Stimulated activated CD8-positive, alpha-beta memory T cell treated with anti-CD3 and anti-CD28 coated beads, Interleukin-12 subunit alpha, Interleukin-12 subunit beta, amount 100 ng/mL, for 24 hours (primary cell): ENCODE results near the gene TTPAL.

Experiments
- DNase-seq: peaks from one replicate; pipeline ENCODE4 v3.0.0-alpha.2; 2020; ENCODE audit errors: extremely low read depth

Gene TTPAL

DNA sequence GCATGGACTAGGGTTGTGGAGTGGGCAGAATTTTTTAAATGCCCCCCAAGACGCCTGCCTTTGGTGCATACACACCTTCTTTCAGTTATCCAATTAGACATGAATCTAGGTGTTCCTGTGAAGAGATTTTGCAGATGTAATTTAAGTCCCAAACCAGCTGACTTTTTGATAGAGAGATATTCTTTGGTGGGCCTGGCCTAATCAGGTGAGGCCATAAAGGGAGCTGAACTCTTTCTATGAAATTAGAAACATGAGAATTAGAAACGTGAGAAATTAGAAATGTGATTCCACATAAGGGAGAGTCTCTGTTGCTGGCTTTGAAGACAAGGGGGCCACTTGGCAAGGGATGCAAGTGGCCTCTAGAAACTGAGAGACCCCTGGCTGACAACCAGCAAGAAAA lies 36.4 kb upstream of the TTPAL start:
- no peak for DNase-seq

DNA sequence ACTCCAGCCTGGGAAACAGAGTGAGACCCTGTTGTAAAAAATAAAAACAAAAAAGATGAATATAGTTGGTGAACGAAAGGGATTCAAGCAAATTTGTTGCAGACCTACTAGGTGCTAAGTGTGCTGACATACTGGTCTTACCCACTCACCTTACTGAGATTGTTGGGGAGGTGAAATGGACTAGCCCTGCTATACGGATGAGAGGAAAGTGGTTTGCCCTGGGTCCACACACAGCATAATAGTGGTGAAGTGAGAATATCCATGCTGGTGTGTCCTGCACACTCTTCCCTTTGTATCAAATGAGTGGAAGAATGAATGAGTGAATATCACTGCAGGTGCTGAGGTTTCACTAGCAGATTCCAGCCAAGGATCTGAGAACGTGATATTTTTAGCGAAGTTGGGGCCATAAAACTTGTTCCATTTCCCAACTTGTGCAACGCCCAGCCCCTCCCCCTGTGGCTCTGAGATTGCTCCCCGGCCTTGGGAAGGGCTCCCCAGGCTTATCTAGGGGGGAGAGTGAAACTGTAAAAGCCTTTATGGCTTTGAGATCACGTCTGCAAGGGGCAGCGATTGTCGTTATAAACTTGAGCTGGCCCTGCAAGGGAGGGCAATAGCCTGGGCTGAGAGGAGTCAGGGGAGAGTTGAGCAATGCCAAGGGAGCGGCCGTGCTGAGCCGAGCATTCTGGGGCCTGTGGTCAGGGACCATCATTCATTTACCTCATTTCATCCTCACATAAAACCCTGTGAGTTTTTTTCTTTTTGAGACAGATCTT lies 33.2 kb upstream of the TTPAL start:
- no peak for DNase-seq

DNA sequence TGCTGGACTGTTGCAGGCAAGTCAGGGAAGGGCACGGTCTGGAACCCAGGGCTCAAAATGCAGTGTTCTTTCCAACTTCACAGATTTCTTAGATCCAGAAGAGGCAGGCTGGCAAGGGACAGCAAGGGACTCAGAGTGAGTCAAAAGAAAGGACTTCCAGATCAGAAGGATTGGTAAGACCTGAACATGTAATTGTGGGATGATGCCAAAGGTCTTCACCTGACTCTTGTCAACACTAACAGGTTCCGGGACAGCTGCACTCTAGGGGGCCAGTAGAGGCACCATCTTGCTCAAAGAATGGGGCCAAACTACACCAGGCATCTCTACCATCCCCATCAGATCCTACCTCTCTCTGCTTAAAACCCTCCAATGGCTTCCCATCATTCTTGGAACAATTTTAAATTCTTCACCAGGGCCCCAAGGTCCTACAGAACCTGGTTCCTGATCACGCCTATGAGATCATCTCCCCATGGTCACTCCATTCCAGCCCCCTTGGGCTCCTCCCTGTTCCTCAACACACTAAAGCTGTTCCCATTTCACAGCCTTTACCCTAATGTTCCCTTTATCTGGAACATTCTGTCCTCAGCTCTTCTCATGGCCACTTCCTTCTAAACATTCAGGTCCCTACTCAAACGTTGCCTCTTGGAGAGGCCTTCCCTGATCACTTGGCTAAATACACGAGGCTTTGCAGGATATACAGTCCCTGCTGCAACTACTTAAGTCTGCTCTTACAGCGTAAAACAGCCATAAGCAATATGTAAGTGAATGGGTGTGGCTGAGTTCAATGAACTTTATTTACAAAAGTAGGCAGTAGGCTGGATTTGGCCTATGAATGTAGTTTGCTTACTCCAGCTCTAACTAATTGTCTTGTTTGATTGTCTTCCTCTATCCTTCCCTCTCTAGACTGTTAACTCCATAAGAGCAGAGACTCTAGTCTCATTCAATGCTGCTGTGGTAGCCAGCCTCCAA lies 29.6 kb upstream of the TTPAL start:
- DNase-seq = no peak

DNA sequence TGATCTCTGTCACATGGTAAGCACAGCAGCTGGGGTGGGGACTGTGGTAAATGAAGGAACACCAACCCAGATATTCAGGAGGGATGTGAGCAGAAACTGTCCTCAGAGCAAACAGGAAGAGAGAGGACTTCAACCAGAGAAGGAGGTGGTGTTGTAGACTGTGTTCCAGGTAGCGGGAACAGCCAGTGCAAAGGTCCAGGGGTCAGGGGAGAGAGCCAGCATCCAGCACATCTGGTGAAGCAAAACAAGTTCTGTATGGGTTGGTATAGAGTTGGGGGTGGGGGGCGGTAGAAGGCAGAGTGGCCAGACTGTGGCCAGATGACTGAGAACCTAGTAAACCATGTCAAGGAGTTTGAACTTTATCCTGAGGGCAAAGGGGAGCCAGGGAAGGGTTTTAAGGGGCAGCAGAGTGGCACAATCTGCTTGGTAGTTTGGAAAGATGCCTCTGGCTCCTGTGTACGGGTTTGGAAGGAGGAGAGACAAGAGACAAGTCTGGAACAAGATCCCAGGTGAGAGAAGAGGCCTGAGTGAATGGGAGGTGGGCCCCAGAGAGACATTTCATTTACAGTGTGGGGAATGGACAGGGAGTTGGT lies 27.8 kb upstream of the TTPAL start:
- no peak for DNase-seq

DNA sequence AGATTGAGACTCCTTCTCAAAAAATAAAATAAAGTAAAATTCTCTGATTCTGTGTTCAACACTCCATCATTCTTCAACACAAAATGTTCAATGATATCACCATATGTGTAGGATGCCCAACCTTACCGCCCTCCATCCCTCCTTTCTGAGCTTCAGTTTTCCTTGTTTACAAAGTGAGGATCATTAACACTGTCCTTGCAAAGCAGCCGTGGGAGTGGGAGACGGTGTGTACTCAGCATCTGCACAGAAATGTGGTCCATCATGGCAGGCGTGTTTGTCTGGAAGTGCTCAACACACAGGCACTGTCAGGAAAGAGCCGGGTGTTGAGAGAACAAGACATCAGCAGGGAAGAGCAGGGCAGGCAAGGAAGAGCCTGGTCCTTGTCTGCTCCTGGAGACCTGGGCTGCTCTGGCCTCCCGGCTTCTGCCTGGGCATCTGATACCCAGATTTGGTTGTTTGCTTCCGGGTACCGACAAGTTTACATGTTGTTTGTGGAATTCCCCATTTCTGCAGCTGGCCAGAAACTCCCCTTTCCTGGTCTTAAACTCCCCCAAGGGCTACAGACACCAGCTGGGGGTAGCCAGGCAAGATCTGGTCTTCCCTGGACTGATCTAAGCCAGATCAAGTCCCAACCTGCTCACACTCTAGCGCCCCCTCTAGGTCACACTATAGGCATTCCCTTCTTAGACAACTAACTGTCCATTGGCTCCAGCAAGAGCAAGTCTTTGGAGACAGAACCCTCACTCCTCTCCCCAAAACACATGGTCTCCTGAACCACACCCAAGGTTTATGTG lies 26.7 kb upstream of the TTPAL start:
- DNase-seq = no peak

DNA sequence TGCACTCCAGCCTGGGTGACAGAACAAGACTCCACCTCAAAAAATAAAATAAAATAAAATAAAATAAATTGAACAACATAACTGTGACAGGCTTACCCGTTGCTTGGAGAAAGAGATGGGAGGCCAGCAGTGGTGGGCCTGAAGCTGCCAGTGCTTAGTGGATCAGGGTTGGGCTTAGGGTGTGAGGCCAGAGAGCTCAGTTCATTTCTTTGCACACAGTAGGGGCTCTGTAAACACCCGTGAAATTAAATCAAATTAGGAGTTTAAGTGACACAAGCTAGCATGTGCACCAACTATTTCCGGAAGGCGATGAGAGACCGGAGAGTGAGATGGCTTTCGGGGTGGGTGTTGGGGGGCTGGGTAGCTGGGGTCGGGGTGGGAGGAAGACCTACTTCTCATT lies 25.8 kb upstream of the TTPAL start:
- no peak for DNase-seq

DNA sequence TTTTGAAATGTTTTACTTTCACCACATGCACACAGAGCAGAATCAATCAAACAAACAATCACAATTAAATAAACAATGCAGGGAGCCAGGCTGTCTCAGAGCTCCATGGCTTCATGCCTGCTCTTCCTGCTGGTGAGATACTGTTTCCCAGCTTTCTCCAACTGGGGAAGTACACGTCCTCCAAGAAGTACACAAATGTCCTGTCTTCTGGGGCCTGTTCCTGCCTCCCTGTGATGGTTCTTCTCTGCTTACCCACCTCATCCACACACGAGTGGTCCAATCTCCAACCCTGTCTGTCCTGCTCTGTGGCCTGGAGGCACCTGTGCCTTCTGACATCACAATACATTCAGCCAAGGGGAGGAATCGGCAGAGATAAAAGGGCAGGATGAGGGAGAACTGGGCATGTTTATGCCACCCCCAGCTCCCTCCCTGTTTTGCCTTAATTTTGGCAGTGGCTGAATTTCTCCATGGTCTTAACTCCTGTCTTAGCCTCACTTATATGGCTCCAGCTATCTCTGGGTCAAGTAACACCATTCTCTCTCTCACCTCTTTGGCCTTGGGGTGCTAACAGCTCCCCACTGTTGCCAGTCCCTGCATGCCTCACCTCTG lies 25.3 kb upstream of the TTPAL start:
- DNase-seq = no peak

DNA sequence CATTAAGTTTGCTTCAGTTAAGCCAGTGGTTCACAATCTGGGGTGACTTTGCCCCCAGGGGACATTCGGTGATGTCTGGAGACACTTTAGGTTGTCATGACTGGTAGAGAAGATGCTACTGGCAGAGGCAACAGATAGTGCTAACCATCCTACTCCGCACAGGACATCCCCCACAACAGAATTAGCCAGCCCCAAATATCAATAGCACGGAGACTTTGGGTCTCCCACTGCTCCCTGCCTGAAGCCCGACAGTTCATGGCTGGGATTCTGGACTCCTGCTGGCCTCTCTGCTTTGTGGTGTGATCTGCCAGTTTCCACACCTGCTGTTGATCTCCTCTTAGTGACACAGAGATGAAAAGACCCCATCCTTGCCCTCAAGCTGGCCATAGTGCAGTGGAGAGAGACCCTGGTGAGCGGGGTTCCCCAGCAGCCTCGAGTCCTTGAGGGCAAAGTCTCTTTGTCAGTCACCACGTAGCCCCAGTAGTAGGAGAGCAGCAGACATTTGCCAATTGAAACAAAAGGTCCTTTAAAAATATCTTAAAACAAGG lies 24.7 kb upstream of the TTPAL start:
- DNase-seq = no peak

DNA sequence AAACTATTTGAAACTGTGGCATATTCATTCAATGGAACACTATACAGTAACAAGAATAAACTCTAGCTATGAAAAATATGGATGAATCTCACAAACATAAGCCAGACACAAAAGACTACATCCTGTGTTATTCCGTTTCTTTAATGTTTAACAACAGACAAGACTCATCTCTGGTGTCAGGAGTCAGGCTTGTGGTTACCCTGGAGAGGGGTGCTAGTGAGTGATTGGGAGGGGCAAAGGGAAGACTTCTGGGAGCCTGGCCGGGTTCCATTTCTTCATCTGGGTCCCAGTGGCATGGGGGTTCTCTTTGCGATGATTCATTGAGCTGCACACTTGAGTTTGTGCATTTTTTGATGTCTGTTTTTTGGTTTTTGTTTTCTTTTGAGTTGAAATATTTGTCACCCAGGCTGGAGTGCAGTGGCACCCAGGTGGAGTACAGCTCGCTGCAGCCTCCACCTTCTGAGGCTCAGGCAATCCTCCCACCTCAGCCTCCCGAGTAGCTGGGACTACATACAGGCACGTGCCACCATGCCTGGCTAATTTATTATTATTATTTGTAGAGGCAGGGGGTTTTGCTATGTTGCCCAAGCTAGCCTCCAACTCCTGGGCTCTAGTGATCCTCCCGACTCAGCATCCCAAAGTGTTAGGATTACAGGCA lies 21.2 kb upstream of the TTPAL start:
- no peak for DNase-seq

DNA sequence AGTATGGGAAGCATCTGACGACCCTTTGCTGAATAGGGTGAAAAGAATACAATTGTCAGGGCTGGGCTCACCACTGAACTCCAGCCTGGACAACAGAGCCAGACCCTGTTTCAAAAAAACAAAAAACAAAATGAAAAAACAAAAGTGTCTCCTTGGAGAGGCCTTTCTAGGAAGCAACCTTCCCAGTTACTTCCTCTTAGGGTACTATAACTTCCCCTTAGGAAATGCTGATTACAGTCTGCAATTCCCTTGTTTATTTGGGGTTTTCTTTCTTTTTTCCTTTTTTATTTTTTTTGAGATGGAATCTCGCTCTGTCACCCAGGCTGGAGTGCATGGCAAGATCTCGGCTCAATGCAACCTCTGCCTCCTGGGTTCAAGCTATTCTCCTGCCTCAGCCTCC lies 20.5 kb upstream of the TTPAL start:
- no peak for DNase-seq

DNA sequence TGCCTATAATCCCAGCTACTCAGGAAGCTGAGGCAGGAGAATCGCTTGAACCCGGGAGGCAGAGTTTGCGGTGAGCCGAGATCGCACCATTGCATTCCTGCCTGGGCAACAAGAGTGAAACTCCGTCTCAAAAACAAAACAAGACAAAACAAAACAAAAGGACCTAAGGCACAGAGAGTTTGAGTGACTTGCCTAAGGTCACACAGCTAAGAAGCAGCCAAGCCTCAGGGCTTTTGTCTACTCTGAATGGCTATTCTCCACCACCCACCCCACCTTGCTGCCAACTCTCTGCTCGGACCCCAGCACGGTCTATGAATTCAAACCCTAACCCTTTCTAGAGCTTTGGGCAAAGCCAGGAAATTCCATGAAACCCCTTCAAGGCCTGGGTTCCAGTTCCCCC lies 19.1 kb upstream of the TTPAL start:
- no peak for DNase-seq

DNA sequence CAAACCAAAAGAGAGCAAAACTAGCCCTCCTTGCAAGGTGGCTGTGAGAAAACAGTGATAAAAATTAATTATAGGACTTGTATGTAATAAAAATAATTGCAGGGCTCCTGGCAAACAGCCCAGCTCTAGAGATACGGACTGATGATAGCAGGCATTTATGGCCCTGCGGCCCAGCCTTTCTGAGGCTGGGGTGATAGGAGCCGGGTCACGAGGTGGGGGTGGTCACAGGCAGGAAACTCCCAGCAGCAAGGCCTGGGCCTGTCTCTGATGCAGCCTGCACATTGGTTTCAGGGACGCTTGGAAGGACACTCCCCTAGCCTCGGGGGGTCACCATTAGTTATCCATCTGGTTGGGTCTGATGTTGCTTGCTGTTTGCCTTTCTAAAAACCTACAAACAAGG lies 18.7 kb upstream of the TTPAL start:
- DNase-seq = no peak

DNA sequence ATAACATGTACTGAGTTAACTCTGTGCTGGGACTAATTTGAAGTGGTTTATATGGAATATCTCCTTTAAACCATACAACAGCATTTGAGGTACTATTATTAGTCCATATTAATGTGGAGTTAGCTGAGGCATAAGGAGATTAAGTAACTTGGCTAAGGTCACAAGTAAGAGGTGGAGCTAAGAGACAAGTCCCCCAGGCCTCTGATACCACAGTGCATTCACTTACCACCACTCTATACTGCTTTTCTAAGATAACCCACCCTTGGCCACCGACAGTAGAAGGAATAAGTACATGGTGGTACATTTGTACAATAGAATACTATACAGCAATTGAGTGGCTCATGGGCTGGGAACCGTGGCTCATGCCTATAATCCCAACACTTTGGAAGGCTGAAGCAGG lies 16.4 kb upstream of the TTPAL start:
- DNase-seq = no peak

DNA sequence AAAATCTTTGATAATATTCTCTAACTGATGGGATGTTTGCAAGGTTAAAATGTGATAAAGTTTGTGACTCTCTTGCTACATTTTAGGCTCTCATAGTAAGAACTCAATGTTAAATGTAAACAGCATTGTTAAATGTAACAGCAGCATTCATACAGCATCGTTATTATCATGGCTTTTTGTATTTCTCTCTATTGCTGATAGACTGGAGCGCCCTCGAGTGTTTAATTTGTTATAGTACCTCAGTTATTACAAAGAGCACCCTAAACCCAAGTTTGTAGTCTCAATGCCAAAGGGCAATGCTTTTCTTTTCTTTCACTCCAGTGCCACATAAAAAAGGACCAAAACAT lies 14.9 kb upstream of the TTPAL start:
- DNase-seq = no peak

DNA sequence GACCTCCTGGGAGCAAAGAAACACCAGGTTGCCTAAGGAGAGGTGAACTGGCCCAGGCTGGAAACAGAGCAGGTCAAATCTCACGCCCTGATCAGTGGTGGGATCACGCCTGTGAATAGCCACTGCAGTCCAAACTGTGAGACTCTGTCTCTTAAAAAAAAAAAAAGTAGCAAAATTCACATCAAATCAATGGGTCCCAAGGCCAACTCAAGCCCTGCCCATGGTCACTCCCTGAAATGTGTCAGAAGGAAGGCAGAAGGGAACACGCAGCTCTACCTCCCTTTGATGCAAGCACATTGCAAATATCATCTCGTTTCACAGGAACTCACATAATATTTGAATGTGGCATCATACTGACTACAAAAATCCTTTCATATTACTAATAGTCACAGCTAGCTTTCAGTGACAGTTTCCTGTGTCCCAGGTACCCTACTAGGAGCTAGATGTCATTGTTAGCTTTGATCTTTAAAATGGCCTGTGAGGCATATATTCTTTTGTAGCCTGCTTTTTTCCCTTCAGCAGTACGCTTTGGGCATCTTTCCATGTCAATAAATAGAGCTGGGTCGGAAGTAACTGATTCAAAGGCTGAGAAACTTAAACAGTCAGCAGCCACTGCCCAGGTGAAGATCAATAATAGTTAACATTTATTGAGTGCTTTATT lies 14.4 kb upstream of the TTPAL start:
- no peak for DNase-seq

DNA sequence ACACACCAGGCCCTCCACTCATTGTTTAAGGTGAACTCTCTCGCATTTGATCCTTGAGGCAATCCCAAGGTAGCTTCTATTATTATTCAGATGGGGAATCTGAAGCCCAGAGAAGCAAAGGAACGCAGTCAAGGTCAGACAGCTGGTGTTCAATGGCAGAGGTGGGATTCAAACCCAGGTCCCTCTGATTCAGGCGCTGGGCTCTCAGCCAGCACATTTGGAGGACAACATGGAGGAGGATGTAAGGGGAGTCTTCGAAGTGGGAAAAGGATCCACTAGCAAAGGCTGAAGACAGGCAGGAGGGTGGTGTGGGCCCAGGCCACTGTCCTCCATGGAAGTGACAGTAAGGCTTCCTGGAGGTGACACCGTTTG lies 13.9 kb upstream of the TTPAL start:
- DNase-seq = no peak

DNA sequence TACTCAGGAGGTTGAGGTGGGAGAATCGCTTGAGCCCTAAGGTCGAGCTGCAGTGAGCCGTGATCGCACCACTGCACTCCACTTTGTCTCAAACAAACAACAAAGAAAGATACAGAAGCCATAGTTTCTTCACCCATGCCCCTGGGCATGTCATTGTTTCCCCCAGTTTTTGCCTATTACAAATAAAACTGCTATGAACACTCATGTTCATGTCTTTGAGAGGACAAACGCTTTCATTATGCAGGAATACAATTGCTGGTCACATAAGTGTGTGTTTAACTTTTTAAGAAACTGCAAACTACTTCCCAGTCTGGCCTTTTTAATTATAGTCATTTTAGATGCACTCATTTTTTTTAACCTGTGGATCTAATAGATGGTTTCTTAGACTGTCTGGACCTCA lies 12.2 kb upstream of the TTPAL start:
- DNase-seq = no peak

DNA sequence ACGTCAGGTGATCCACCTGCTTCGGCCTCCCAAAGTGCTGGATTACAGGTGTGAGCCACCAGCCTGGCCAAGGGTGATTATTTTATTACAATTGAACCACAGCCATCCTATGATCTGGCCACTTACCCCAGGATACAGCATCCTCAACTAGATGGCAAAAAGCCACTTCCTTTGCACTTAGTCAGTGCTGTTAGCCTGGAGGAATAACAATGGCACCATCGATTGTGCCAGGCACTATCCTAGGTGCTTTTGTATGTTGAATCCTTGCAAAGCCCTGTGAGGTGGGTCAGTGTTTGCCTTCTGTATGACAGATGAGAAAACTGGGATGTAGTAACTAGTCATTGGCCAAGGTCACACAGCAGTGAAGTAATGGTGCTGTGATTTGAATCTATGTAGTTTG lies 11.2 kb upstream of the TTPAL start:
- DNase-seq = no peak

DNA sequence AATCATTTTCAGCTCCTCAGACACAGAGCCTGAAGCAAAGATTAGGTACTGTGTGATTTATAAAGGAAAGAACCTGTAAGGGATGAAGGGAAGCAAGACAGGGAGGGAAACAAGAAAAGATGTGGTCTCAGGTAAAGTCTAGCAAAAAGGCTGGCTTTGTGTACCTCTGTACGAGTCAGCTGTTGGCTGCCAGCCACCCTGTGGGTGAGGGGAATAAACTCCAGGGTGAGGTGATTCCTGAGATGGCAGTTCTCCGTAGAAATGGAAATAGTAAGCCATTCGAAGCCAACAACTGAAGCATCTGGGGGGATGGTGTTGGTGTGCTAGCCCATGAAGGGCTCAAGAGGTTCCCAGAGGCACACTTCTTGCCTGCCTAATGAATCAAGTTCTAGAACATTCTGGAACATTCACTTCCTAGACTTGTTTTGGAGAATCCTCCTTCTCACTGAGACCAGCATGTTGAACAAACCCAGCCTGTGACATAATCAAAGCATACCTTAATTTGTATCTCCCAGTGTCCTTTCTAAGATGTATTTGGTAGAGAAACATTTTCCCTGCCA lies 10.6 kb upstream of the TTPAL start:
- DNase-seq = no peak

DNA sequence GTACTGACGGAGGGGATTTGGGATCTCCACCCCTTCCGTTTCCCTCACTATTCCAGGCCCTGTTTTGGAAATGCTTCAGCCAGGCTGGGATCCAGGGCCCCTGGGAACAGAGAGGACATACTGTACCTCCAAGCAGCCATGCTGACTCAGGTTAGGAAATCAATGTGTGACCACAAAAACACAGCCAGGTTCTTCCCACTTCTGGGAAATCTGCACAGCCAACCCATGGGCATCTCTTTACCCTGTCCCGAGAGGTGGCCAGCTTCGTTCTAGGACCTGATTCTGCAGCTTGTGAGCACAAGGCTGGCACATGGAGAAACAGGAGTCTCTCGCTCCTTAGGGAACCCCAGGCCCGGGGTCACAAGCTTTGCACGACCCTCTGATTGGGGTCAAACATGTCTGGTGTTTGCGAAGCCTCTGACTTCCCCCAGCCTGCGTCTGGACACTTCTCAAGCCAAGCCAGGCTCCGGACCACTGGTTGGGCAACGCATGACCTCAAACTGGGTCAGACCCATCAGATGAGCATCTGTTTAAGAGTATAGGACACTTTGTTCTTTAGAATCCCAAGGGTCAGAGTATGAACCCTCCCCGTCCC lies 8.3 kb upstream of the TTPAL start:
- no peak for DNase-seq
